NCI-H2227 (cell line): ENCODE measurements around the gene MAD1L1.

Experiments
- DNase-seq: peaks from one replicate; lab custom pipeline; 2025; ENCODE audit not compliant: unreplicated experiment; lab: John Stamatoyannopoulos, UW

MAD1L1 gene

GRCh38 chr7:2033586-2034135 is 199.1 kb downstream of the MAD1L1 start:
- no peak for DNase-seq

- DNase-seq, result no peak
These were observed 199.8 kb downstream of the MAD1L1 start for GRCh38 chr7:2032876-2033407.

GRCh38 chr7:2032030-2032875 is 200.5 kb downstream of the MAD1L1 start:
- DNase-seq, result no peak

GRCh38 chr7:2031451-2031845 is 201.3 kb downstream of the MAD1L1 start:
- no peak for DNase-seq

GRCh38 chr7:2030475-2031450 is 202.0 kb downstream of the MAD1L1 start:
- no peak for DNase-seq

- no peak for DNase-seq
These were observed 202.8 kb downstream of the MAD1L1 start for GRCh38 chr7:2029936-2030335.

GRCh38 chr7:2029211-2029905 is 203.4 kb downstream of the MAD1L1 start:
- no peak for DNase-seq

- no peak for DNase-seq
These were observed 204.0 kb downstream of the MAD1L1 start for GRCh38 chr7:2028733-2029132.

GRCh38 chr7:2025188-2025587 is 207.6 kb downstream of the MAD1L1 start:
- DNase-seq, result no peak

- no peak for DNase-seq
These were observed 208.2 kb downstream of the MAD1L1 start for GRCh38 chr7:2024567-2024918.

- no peak for DNase-seq
These were observed 208.7 kb downstream of the MAD1L1 start for GRCh38 chr7:2023877-2024566.

- DNase-seq, result no peak
These were observed 210.0 kb downstream of the MAD1L1 start for GRCh38 chr7:2022737-2023250.

- DNase-seq, result no peak
These were observed 210.7 kb downstream of the MAD1L1 start for GRCh38 chr7:2022021-2022409.

- DNase-seq, result no peak
These were observed 212.8 kb downstream of the MAD1L1 start for GRCh38 chr7:2019711-2020511.

GRCh38 chr7:2019461-2019710 is 213.4 kb downstream of the MAD1L1 start:
- DNase-seq, result no peak

GRCh38 chr7:2018569-2019460 is 213.9 kb downstream of the MAD1L1 start:
- no peak for DNase-seq

- no peak for DNase-seq
These were observed 214.7 kb downstream of the MAD1L1 start for GRCh38 chr7:2017914-2018568.

- no peak for DNase-seq
These were observed 215.3 kb downstream of the MAD1L1 start for GRCh38 chr7:2017481-2017891.
